ENCODE results near the gene DNAJC12. TPM values are rescaled to one million over a fixed set of nuclear protein-coding genes. Genes with fewer than 3 reads are reported as not detected.
"Not testable (repeated sequence)": the region's sequence is repeated elsewhere in the genome, so short reads cannot be mapped to it uniquely, and the experiment has no call there.

The DNAJC12 gene
- polyA plus RNA-seq, 2 of the 4 experiments (the other 2 are of a cell fraction): 19.1 to 80.0 TPM

GRCh38 chr10:67839951-67840350 is 2.0 kb upstream of the DNAJC12 start:
- no peak for FAIRE-seq
- Histone ChIP-seq H3K4me2 (no peak overlapping the region), H3K27ac (0 out of 6 replicates have a peak overlapping the region, but pooled peaks of 1 of the 2 experiments have one; percentile 40), H3K9me3 (no peaks in the 10 kb centered on the region), H3K4me1 (peaks cover 12% of the 10 kb centered on the region; the same call in 1 of the 3 replicates), H3K4me3 (no peak overlapping the region)
- TF ChIP-seq FOSL2 (IDR thresholded peaks at IDR 0.05) (no peak), FOSL2 (CRISPR knock-in tag; IDR thresholded peaks at IDR 0.05) (peak; percentile 39; the same call in 1 of the 2 replicates), FOSB (CRISPR knock-in tag; IDR thresholded peaks at IDR 0.05) (no peak)
- ATAC-seq: no peak
- 54% methylated on average over 3 of the region's 3 CpGs for WGBS (ENCODE audit: missing lambda C conversion rate)
- POLR2A ChIA-PET: no interaction called here
- peak in 1 of 2 experiments; percentile 49 for DNase-seq (ENCODE audit: low read depth in 1 of 2, low spot score in 1 of 2)
- CTCF ChIA-PET: interaction anchor here (0.7 kb wide), 1 partner anchor 16 kb away, joined by 3 read pairs; no protein-coding TSS in a partner anchor

GRCh38 chr10:67839511-67839910 is 1.5 kb upstream of the DNAJC12 start:
- DNase-seq (ENCODE audit: low read depth in 1 of 2, low spot score in 1 of 2); ATAC-seq; H3K9me3 ChIP-seq; H3K4me2 ChIP-seq; POLR2A ChIA-PET; H3K27ac ChIP-seq; FAIRE-seq; H3K4me3 ChIP-seq; CTCF ChIA-PET: not testable (repeated sequence)
- WGBS (ENCODE audit: missing lambda C conversion rate): 90% methylated on average over 12 of the region's 12 CpGs
- H3K4me1 ChIP-seq: peaks cover 12% of the 10 kb centered on the region; the same call in 1 of the 3 replicates

- FAIRE-seq: no peak
- ATAC-seq: no peak
- CTCF ChIA-PET: interaction anchor here (2.0 to 2.2 kb wide), 2 partner anchors 18 to 49 kb away, joined by 7 to 11 read pairs; no protein-coding TSS in a partner anchor
- peak overlapping the region; percentile 76 for H3K4me2 ChIP-seq
- H3K9me3 ChIP-seq: no peaks in the 10 kb centered on the region
- H3K4me1 ChIP-seq: peaks cover 12% of the 10 kb centered on the region; the same call in 1 of the 3 replicates
- WGBS (ENCODE audit: missing lambda C conversion rate): 27% methylated on average over 1 of the region's 1 CpG
- H3K4me3 ChIP-seq: peak overlapping the region; percentile 55
- no peak for DNase-seq (ENCODE audit: low read depth in 1 of 2, low spot score in 1 of 2)
- TF ChIP-seq ELK1 (IDR thresholded peaks at IDR 0.05; ENCODE audit: low read depth, low read length): no peak
- no peak for TF ChIP-seq BHLHE40 (IDR thresholded peaks at IDR 0.05; ENCODE audit: low read depth, low read length)
- no peak for TF ChIP-seq RAD21 (conservative IDR thresholded peaks at IDR 0.05 in 1 of 2, IDR thresholded peaks at IDR 0.05 in 1 of 2)
- no peak for TF ChIP-seq EHF (CRISPR knock-in tag; IDR thresholded peaks at IDR 0.05)
- TF ChIP-seq HMGXB4 (CRISPR knock-in tag; IDR thresholded peaks at IDR 0.05; ENCODE audit: borderline replicate concordance): no peak
- no peak for TF ChIP-seq HOXB5 (CRISPR knock-in tag; IDR thresholded peaks at IDR 0.05)
- no peak for TF ChIP-seq MYC (IDR thresholded peaks at IDR 0.05; ENCODE audit: borderline replicate concordance, low read length)
- no peak for TF ChIP-seq BCL3 (IDR thresholded peaks at IDR 0.05)
- no peak for TF ChIP-seq ZC3H11A (IDR thresholded peaks at IDR 0.05)
- TF ChIP-seq RCOR1 (IDR thresholded peaks at IDR 0.05; ENCODE audit: low read depth, low read length): no peak
- TF ChIP-seq PHF8 (IDR thresholded peaks at IDR 0.05; ENCODE audit: borderline replicate concordance, low read depth): no peak
- TF ChIP-seq ZNF302 (CRISPR knock-in tag; IDR thresholded peaks at IDR 0.05): no peak
- POLR2A ChIA-PET: interaction anchor here (0.5 to 1.7 kb wide), 4 partner anchors 12 to 49 kb away, joined by 3 to 6 read pairs (median 4); no protein-coding TSS in a partner anchor
- H3K27ac ChIP-seq: peak overlapping the region in 1 of 2 experiments; percentile 63; a peak in 3 of 6 replicates
Measured at GRCh38 chr10:67836972-67837371, 1.0 kb downstream of the DNAJC12 start.

Data from A549 (cell line).